GM19395 (cell line): Measurements from ENCODE around the gene NOS2.
A peak's percentile ranks its signal among the peaks of the same experiment; 100 is the strongest.

ENCODE experiments used
- ATAC-seq: cut with Tn5 transposase; IDR thresholded peaks from one replicate; pipeline ENCODE4 v1.9.1; 2021; ENCODE audit warnings: mild to moderate bottlenecking, moderate library complexity; ENCODE audit not compliant: unreplicated experiment

NOS2 gene

GRCh38 chr17:27821318-27821717, 21.0 kb upstream of the NOS2 start:
- ATAC-seq = no peak

GRCh38 chr17:27819145-27819544, 18.8 kb upstream of the NOS2 start:
- ATAC-seq = no peak

GRCh38 chr17:27818401-27819105, 18.2 kb upstream of the NOS2 start:
- no peak for ATAC-seq

- ATAC-seq = no peak
These were observed 17.4 kb upstream of the NOS2 start for GRCh38 chr17:27817731-27818130.

GRCh38 chr17:27816946-27817345, 16.6 kb upstream of the NOS2 start:
- no peak for ATAC-seq

- ATAC-seq = no peak
These were observed 11.6 kb upstream of the NOS2 start for GRCh38 chr17:27811961-27812360.

GRCh38 chr17:27810902-27811557, 10.7 kb upstream of the NOS2 start:
- no peak for ATAC-seq

GRCh38 chr17:27810211-27810901, 10.0 kb upstream of the NOS2 start:
- ATAC-seq = peak; percentile 45

- no peak for ATAC-seq
These were observed 9.2 kb upstream of the NOS2 start for GRCh38 chr17:27809555-27809954.

- ATAC-seq = no peak
These were observed 8.3 kb upstream of the NOS2 start for GRCh38 chr17:27808628-27809027.

- ATAC-seq = peak; percentile 56
These were observed 7.5 kb upstream of the NOS2 start for GRCh38 chr17:27807567-27808470.

GRCh38 chr17:27805520-27806146, 5.3 kb upstream of the NOS2 start:
- ATAC-seq = peak; percentile 50

GRCh38 chr17:27804113-27804512, 3.8 kb upstream of the NOS2 start:
- no peak for ATAC-seq

- no peak for ATAC-seq
These were observed 2.8 kb upstream of the NOS2 start for GRCh38 chr17:27802962-27803680.

- no peak for ATAC-seq
These were observed 1.7 kb upstream of the NOS2 start for GRCh38 chr17:27802033-27802432.

GRCh38 chr17:27798376-27798775, 2.0 kb downstream of the NOS2 start:
- no peak for ATAC-seq

- ATAC-seq = no peak
These were observed 2.8 kb downstream of the NOS2 start for GRCh38 chr17:27797390-27798091.

GRCh38 chr17:27793906-27794569, 6.3 kb downstream of the NOS2 start:
- no peak for ATAC-seq
